HUES6 (cell line): ENCODE data around the gene AGPAT3.
"Not testable (repeated sequence)": the region's sequence is repeated elsewhere in the genome, so short reads cannot be mapped to it uniquely, and the experiment has no call there.

Experiments
- H3K27ac ChIP-seq: 2 replicates; pipeline ENCODE4 v1.7.0; 2013; ENCODE audit warnings: low read depth, mild to moderate bottlenecking, low read length, inconsistent platforms
- H3K27me3 ChIP-seq: 2 replicates; pipeline ENCODE4 v1.6.1; 2013; ENCODE audit warnings: low read length; ENCODE audit not compliant: control insufficient read depth, insufficient read depth
- H3K36me3 ChIP-seq: 2 replicates; pipeline ENCODE4 v1.6.1; 2013; ENCODE audit warnings: low read length; ENCODE audit not compliant: control insufficient read depth, insufficient read depth
- H3K4me1 ChIP-seq: 2 replicates; pipeline ENCODE4 v1.6.1; 2013; ENCODE audit warnings: low read length; ENCODE audit not compliant: control insufficient read depth, insufficient read depth
- H3K4me3 ChIP-seq: 2 replicates; pipeline ENCODE4 v1.5.1; 2013; ENCODE audit warnings: low read depth, low read length
- H3K9ac ChIP-seq: one replicate; pipeline ENCODE4 v1.6.1; 2013; ENCODE audit warnings: mild to moderate bottlenecking, low read length
- H3K9me3 ChIP-seq: 2 replicates; pipeline ENCODE4 v1.6.1; 2013; ENCODE audit warnings: low read depth, low read length; ENCODE audit not compliant: control insufficient read depth, insufficient read depth

AGPAT3 gene

DNA sequence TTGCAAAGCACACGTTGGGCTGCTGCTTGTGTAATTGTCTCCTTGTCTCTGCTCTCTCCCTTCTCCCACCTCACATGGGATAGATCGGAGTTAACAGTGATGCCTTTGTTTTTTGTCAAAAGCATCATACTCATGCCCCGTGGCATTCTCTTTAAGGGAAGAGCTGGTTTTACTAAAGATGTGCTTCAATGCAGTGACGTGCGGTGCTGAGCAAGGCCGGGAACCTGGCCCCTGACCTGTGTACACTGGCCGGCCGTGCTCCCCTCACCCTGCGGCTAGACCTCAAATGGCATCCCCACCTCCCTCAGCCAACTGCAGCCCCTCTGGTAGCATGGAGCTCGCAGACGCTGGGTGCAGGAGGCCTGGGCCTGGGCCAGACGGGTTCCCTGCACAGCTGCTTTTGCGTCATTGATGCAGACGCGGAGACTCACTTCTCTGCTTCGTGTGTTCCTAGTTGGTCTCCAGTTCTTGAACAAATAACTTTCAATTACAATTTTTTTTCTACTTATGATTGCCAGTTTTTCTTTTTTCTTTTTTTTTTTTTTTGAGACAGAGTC is 19.9 kb downstream of the AGPAT3 start:
- Histone ChIP-seq H3K9me3 (no peaks in the 10 kb centered on the region), H3K27ac (no peak overlapping the region), H3K4me3 (no peak overlapping the region), H3K27me3 (no peaks in the 10 kb centered on the region), H3K4me1 (peaks cover 24% of the 10 kb centered on the region), H3K36me3 (no peaks in the 10 kb centered on the region), H3K9ac (no peak overlapping the region)

DNA sequence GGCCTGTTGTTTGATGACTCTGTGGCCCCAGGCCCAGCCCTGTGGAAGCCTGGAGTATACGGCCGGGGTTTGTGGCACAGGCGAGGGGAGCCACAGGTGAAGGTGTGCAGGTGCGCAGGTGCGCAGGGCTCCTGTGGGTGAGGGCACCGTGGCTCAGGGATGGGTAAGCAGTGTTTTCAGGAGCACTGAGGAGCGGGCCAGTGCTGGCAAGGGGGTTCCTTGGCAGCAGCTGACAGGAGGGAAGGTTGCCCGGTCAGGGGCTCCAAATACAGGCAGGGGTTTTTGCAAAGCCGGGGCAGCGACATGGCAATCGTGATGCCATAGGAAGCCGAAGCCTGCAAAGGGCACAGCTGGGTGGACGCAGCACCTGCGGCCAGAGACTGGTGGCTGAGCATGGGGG is 20.7 kb downstream of the AGPAT3 start:
- H3K27ac ChIP-seq = no peak overlapping the region
- no peaks in the 10 kb centered on the region for H3K9me3 ChIP-seq
- H3K27me3 ChIP-seq = no peaks in the 10 kb centered on the region
- no peak overlapping the region for H3K4me3 ChIP-seq
- H3K9ac ChIP-seq = no peak overlapping the region
- no peaks in the 10 kb centered on the region for H3K36me3 ChIP-seq
- peaks cover 24% of the 10 kb centered on the region for H3K4me1 ChIP-seq

DNA sequence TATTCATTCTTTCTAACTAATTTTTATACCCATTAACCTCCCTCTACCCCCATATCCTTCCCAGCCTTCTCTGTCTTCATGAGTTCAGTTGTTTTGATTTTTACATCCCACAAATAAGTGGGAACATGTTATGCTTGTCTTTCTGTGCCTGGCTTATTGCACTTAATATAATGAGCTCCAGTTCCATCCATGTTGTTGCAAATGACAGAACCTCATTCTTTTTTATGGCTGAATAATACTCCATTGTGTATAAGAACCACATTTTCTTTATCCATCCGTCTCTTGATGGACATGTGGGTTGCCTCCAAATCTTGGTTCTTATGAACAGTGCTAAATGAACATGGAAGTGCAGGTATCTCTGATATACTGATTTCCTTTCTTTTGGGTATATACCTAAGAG is 21.5 kb downstream of the AGPAT3 start:
- no peak overlapping the region for H3K27ac ChIP-seq
- no peaks in the 10 kb centered on the region for H3K9me3 ChIP-seq
- no peak overlapping the region for H3K4me3 ChIP-seq
- no peak overlapping the region for H3K9ac ChIP-seq
- no peaks in the 10 kb centered on the region for H3K36me3 ChIP-seq
- peaks cover 24% of the 10 kb centered on the region for H3K4me1 ChIP-seq
- no peaks in the 10 kb centered on the region for H3K27me3 ChIP-seq

DNA sequence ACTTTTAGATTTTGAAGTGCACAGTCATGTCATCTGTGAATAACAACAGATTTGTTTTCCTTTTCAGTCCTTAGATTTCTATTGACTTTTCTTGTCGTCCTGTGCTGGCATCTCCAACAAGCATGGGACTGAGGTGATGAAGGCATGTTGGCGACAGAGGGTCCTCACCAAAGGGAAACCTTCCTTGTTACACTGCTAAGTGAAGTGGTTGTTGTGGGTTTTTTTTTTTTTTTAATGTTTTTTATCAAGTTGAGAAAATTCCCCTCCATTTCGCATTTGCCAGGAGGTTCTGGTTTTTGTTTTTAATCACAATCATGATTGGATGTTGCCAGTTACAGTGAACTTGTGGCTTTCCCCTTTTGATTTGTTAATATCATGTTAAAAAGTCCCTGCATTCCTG is 24.0 kb downstream of the AGPAT3 start:
- Histone ChIP-seq H3K27ac (no peak overlapping the region), H3K4me1 (peaks cover 24% of the 10 kb centered on the region), H3K36me3 (no peaks in the 10 kb centered on the region), H3K4me3 (no peak overlapping the region), H3K9me3 (peaks cover 6% of the 10 kb centered on the region), H3K9ac (no peak overlapping the region), H3K27me3 (no peaks in the 10 kb centered on the region)

GRCh38 chr21:43890042-43890441 is 25.0 kb downstream of the AGPAT3 start:
- no peak overlapping the region for H3K27ac ChIP-seq
- H3K27me3 ChIP-seq = no peaks in the 10 kb centered on the region
- H3K9me3 ChIP-seq = peaks cover 6% of the 10 kb centered on the region
- H3K4me1 ChIP-seq = peaks cover 14% of the 10 kb centered on the region
- H3K36me3 ChIP-seq = no peaks in the 10 kb centered on the region
- no peak overlapping the region for H3K4me3 ChIP-seq
- H3K9ac ChIP-seq = no peak overlapping the region

DNA sequence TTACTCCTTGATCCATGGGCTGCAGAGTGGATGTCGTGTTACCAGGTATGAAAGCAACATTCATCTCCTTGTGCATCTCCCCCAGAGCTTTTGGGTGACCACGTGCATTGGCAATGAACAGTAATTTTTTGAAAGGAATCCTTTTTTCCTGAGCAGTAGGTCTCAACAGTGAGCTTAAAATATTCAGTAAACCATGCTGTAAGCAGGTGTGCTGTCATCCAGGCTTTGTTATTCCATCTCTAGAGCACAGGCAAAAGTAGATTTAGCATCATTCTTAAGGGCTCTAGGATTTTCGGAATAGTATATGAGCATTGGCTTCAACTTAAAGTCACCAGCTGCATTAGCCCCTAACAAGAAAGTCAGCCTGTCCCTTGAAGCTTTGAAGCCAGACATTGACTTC is 27.3 kb downstream of the AGPAT3 start:
- Histone ChIP-seq H3K36me3 (no peaks in the 10 kb centered on the region), H3K9me3 (peaks cover 6% of the 10 kb centered on the region), H3K27ac (no peak overlapping the region), H3K27me3 (no peaks in the 10 kb centered on the region), H3K9ac (no peak overlapping the region), H3K4me1 (peaks cover 13% of the 10 kb centered on the region), H3K4me3 (no peak overlapping the region)

GRCh38 chr21:43892984-43893535 is 28.0 kb downstream of the AGPAT3 start:
- Histone ChIP-seq H3K9me3 (peaks cover 10% of the 10 kb centered on the region), H3K4me3 (no peak overlapping the region), H3K4me1 (peaks cover 13% of the 10 kb centered on the region), H3K27ac (no peak overlapping the region), H3K36me3 (no peaks in the 10 kb centered on the region), H3K27me3 (no peaks in the 10 kb centered on the region), H3K9ac (no peak overlapping the region)

GRCh38 chr21:43893536-43894205 is 28.6 kb downstream of the AGPAT3 start:
- Histone ChIP-seq H3K4me3 (no peak overlapping the region), H3K27ac (no peak overlapping the region), H3K4me1 (peaks cover 13% of the 10 kb centered on the region), H3K9me3 (peaks cover 12% of the 10 kb centered on the region), H3K27me3 (no peaks in the 10 kb centered on the region), H3K36me3 (no peaks in the 10 kb centered on the region), H3K9ac (no peak overlapping the region)

- Histone ChIP-seq H3K9ac (no peak overlapping the region), H3K4me3 (no peak overlapping the region), H3K9me3 (peaks cover 17% of the 10 kb centered on the region), H3K27ac (no peak overlapping the region), H3K36me3 (no peaks in the 10 kb centered on the region), H3K4me1 (peaks cover 10% of the 10 kb centered on the region), H3K27me3 (no peaks in the 10 kb centered on the region)
These were observed 29.2 kb downstream of the AGPAT3 start for GRCh38 chr21:43894206-43894577.

DNA sequence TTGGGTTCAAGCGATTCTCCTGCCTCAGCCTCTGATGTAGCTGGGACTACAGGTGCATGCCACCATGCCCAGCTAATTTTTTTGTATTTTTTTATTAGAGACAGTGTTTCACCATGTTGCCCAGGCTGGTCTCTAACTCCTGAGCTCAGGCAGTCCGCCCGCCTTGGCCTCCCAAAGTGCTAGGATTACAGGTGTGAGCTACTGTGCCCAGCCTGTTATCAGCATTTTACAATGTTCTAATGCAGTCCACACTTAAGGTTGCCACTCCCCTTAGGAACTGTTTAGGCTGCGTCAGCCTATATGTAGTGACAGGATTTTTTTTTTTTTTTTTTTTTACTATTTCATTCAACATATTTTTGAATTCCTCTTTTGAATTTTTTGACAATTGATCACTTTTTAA is 30.2 kb downstream of the AGPAT3 start:
- Histone ChIP-seq H3K27ac (no peak overlapping the region), H3K36me3 (no peaks in the 10 kb centered on the region), H3K4me1 (no peaks in the 10 kb centered on the region), H3K9ac (no peak overlapping the region), H3K27me3 (no peaks in the 10 kb centered on the region), H3K4me3 (no peak overlapping the region), H3K9me3 (peaks cover 22% of the 10 kb centered on the region)

DNA sequence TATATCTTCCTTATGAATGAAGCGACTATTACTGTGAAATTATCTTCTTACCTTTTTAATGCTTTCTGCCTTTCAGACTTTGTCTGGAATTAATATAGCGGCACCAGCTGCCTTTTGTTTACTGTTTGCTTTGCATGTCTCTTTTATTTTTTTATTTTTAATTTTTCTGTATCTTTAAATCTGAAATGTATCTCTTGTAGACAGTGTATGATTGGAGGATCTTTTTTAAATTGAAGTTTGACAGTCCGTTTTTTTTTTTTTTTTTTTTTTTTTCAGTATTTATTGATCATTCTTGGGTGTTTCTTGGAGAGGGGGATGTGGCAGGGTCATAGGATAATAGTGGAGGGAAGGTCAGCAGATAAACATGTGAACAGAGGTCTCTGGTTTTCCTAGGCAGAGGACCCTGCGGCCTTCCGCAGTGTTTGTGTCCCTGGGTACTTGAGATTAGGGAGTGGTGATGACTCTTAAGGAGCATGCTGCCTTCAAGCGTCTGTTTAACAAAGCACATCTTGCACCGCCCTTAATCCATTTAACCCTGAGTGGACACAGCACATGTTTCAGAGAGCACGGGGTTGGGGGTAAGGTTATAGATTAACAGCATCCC is 31.8 kb downstream of the AGPAT3 start:
- not testable (repeated sequence) for H3K27ac ChIP-seq, H3K4me1 ChIP-seq, H3K36me3 ChIP-seq, H3K9ac ChIP-seq, H3K27me3 ChIP-seq, H3K4me3 ChIP-seq
- peaks cover 22% of the 10 kb centered on the region for H3K9me3 ChIP-seq
